Aorta (tissue), 5 donors: ENCODE results near the gene SLC38A2. TPM values are rescaled to one million over a fixed set of nuclear protein-coding genes. Genes with fewer than 3 reads are reported as not detected.

Experiments used
- ATAC-seq: fragments of 200-7000 bp; cut with Tn5 transposase; one replicate; pipeline ENCODE4 v1.9.1; 2022; ENCODE audit warnings: moderate library complexity; ENCODE audit not compliant: low FRiP score
- DNase-seq, 2 donors: peaks; one replicate each; pipeline ENCODE4 v3.0.0-alpha.2; 2020
- H3K27ac ChIP-seq, 2 donors: one replicate each; pipeline ENCODE4 v1.5.1; 2013; ENCODE audit warnings: low read length in 2 of 2, mild to moderate bottlenecking in 2 of 2, moderate library complexity in 2 of 2, control low read depth in 1 of 2, inconsistent platforms in 1 of 2, low read depth in 1 of 2
- H3K27me3 ChIP-seq, 2 donors: one replicate each; pipeline ENCODE4 v1.6.1; 2013; ENCODE audit warnings: control low read depth in 1 of 2, low read length in 1 of 2, mild to moderate bottlenecking in 1 of 2, moderate library complexity in 1 of 2; ENCODE audit not compliant: insufficient read depth in 2 of 2, control insufficient read depth in 1 of 2
- H3K36me3 ChIP-seq, 2 donors: one replicate each; pipeline ENCODE4 v1.6.1; 2013; ENCODE audit warnings: control low read depth in 1 of 2, low read length in 1 of 2, mild to moderate bottlenecking in 1 of 2; ENCODE audit not compliant: insufficient read depth in 2 of 2, control insufficient read depth in 1 of 2
- H3K4me1 ChIP-seq, 2 donors: one replicate each; pipeline ENCODE4 v1.6.1; 2013; ENCODE audit warnings: low read length in 2 of 2, control low read depth in 1 of 2, mild to moderate bottlenecking in 1 of 2, moderate library complexity in 1 of 2; ENCODE audit not compliant: insufficient read depth in 2 of 2, control insufficient read depth in 1 of 2
- H3K4me3 ChIP-seq, 2 donors: one replicate each; pipeline ENCODE4 v1.5.1; 2013; ENCODE audit warnings: low read length in 2 of 2, control low read depth in 1 of 2, mild to moderate bottlenecking in 1 of 2
- H3K9me3 ChIP-seq: one replicate; pipeline ENCODE4 v1.6.1; 2013; ENCODE audit warnings: mild to moderate bottlenecking, low read length; ENCODE audit not compliant: control insufficient read depth
- WGBS, 2 donors: extraction: QIAGEN DNeasy Blood & Tissue Kit; methylation state at CpG; one replicate each; pipeline ENCODE4 v1.1.7; 2013; 5-methylcytosine and 5-hydroxymethylcytosine counted together
- intact Hi-C, 2 donors: fragments of 100-400 bp; cut with DNase I; formaldehyde crosslinking; loops; one replicate each; pipeline versions ENCODE4 v1.14.2 to v1.15.0; 2022
- polyA plus RNA-seq, 2 donors: library from polyadenylated mRNA; stranded (reverse); fragments of 200-250 nt; gene quantifications; one replicate each; pipeline ENCODE4 v1.2.3, GENCODE V29; 2013
- total RNA-seq, 2 donors: library from RNA; stranded (reverse); fragmentation: NEBNext Ultra II Directional; extraction: Animal tissue kit (Norgen Biotek cat#: 25700); gene quantifications; one replicate each; pipeline ENCODE4 v1.2.1, GENCODE V29; 2021
- donor health status: healthy with polysubstance abuse.
- donor health status: Bipolar disorder and iron deficiency.
- donor health status: DM: no; HTN: no; CAD: no.
- donor health status: DM: no; HTN: no; CAD: no.
- donor health status: DM: yes; HTN: yes; CAD: no.

SLC38A2 gene
- total and polyA plus RNA-seq, 4 donors = 46.0 to 405 (median 268) TPM

- Histone ChIP-seq H3K27ac (no peak overlapping the region), H3K4me1 (peaks cover 6% of the 10 kb centered on the region in 2 donors), H3K4me3 (peak overlapping the region; percentile 93 to 98), H3K27me3 (no peaks in the 10 kb centered on the region), H3K36me3 (peaks cover 5 to 12% of the 10 kb centered on the region in 2 donors), H3K9me3 (no peaks in the 10 kb centered on the region)
- WGBS, 2 donors = 8 to 9% methylated on average over 7 of the region's 7 CpGs
- ATAC-seq (no peak), DNase-seq (no peak)
- intact Hi-C loops = loop anchor here (5.0 to 10.0 kb wide), 3 partner anchors 215 to 293 kb away; no protein-coding TSS in a partner anchor
Measured at GRCh38 chr12:46369474-46370379, 2.8 kb downstream of the SLC38A2 start.

GRCh38 chr12:46369095-46369473, 3.5 kb downstream of the SLC38A2 start:
- intact Hi-C loops = loop anchor here in 1 of 2 donors (10.0 kb wide), 1 partner anchor 214 kb away; no protein-coding TSS in a partner anchor
- Histone ChIP-seq H3K27ac (no peak overlapping the region), H3K4me3 (peak overlapping the region; percentile 93 to 98), H3K4me1 (peaks cover 6 to 9% of the 10 kb centered on the region in 2 donors), H3K27me3 (no peaks in the 10 kb centered on the region), H3K36me3 (peaks cover 5 to 15% of the 10 kb centered on the region in 2 donors), H3K9me3 (no peaks in the 10 kb centered on the region)
- no peak for ATAC-seq
- 24 to 31% methylated on average over 4 of the region's 4 CpGs for WGBS, 2 donors
- no peak for DNase-seq

- WGBS, 2 donors = 4 to 6% methylated on average over 1 of the region's 1 CpG
- no peak for ATAC-seq
- intact Hi-C loops = loop anchor here in 1 of 2 donors (10.0 kb wide), 1 partner anchor 214 kb away; no protein-coding TSS in a partner anchor
Measured at GRCh38 chr12:46368684-46369083, 3.9 kb downstream of the SLC38A2 start.

GRCh38 chr12:46368138-46368537, 4.4 kb downstream of the SLC38A2 start:
- Histone ChIP-seq H3K9me3 (no peaks in the 10 kb centered on the region), H3K4me3 (peak overlapping the region; percentile 93 to 98), H3K27ac (peak overlapping the region in 1 of 2 donors; percentile 36), H3K36me3 (peaks cover 5 to 16% of the 10 kb centered on the region in 2 donors), H3K4me1 (peaks cover 6 to 9% of the 10 kb centered on the region in 2 donors), H3K27me3 (no peaks in the 10 kb centered on the region)
- DNase-seq (no peak), ATAC-seq (no peak)
- intact Hi-C loops = loop anchor here in 1 of 2 donors (10.0 kb wide), 1 partner anchor 213 kb away; no protein-coding TSS in a partner anchor

More at GRCh38 chr12:46368684-46369083, 3.9 kb downstream of the SLC38A2 start:
- Histone ChIP-seq H3K4me3 (peak overlapping the region; percentile 93 to 98), H3K36me3 (peaks cover 5 to 15% of the 10 kb centered on the region in 2 donors), H3K4me1 (peaks cover 6 to 9% of the 10 kb centered on the region in 2 donors), H3K27ac (no peak overlapping the region), H3K27me3 (no peaks in the 10 kb centered on the region), H3K9me3 (no peaks in the 10 kb centered on the region)
- no peak for DNase-seq

- Histone ChIP-seq H3K4me1 (peaks cover 6 to 9% of the 10 kb centered on the region in 2 donors), H3K4me3 (peak overlapping the region; percentile 93 to 98), H3K36me3 (peaks cover 5 to 20% of the 10 kb centered on the region in 2 donors), H3K27ac (peak overlapping the region in 1 of 2 donors; percentile 44), H3K9me3 (no peaks in the 10 kb centered on the region), H3K27me3 (no peaks in the 10 kb centered on the region)
- no peak for ATAC-seq
- intact Hi-C loops = loop anchor here in 1 of 2 donors (10.0 kb wide), 1 partner anchor 213 kb away; no protein-coding TSS in a partner anchor
- DNase-seq = no peak
- WGBS, 2 donors = 12 to 16% methylated on average over 5 of the region's 5 CpGs
Measured at GRCh38 chr12:46367351-46368029, 5.1 kb downstream of the SLC38A2 start.

GRCh38 chr12:46366771-46367170, 5.8 kb downstream of the SLC38A2 start:
- peaks cover 7 to 9% of the 10 kb centered on the region in 2 donors for H3K4me1 ChIP-seq
- intact Hi-C loops = loop anchor here in 1 of 2 donors (10.0 kb wide), 1 partner anchor 212 kb away; no protein-coding TSS in a partner anchor
- WGBS, 2 donors = 39 to 47% methylated on average over 5 of the region's 5 CpGs

GRCh38 chr12:46365951-46366379, 6.6 kb downstream of the SLC38A2 start:
- no peak overlapping the region for H3K27ac ChIP-seq
- H3K27me3 ChIP-seq = no peaks in the 10 kb centered on the region
- DNase-seq (no peak), ATAC-seq (no peak)
- no peaks in the 10 kb centered on the region for H3K9me3 ChIP-seq
- H3K4me1 ChIP-seq = peaks cover 9% of the 10 kb centered on the region in 2 donors
- H3K4me3 ChIP-seq = peak overlapping the region in 1 of 2 donors; percentile 26
- WGBS, 2 donors = 21 to 24% methylated on average over 2 of the region's 2 CpGs
- intact Hi-C loops = loop anchor here in 1 of 2 donors (10.0 kb wide), 1 partner anchor 211 kb away; no protein-coding TSS in a partner anchor
- H3K36me3 ChIP-seq = peaks cover 5 to 20% of the 10 kb centered on the region in 2 donors

More at GRCh38 chr12:46366771-46367170, 5.8 kb downstream of the SLC38A2 start:
- H3K27me3 ChIP-seq = no peaks in the 10 kb centered on the region
- peaks cover 5 to 20% of the 10 kb centered on the region in 2 donors for H3K36me3 ChIP-seq
- ATAC-seq (no peak), DNase-seq (no peak)
- no peaks in the 10 kb centered on the region for H3K9me3 ChIP-seq
- H3K4me3 ChIP-seq = peak overlapping the region; percentile 1 to 98
- H3K27ac ChIP-seq = no peak overlapping the region
